OCI-LY7 (cell line): Measurements from ENCODE around the gene PPP4C. TPM values are rescaled to one million over a fixed set of nuclear protein-coding genes. Genes with fewer than 3 reads are reported as not detected.
A peak's percentile ranks its signal among the peaks of the same experiment; 100 is the strongest.

Experiments
- BruUV-seq: library from RNA; stranded (reverse); fragments of 400-500 nt; replicated peaks from 2 replicates; lab custom pipeline; 2021; lab: Mats Ljungman, UMichigan
- CTCF ChIA-PET: fragments of 300-600 bp; sonication (Branson Sonifier 250); formaldehyde crosslinking; loops from one replicate; lab custom pipeline; 2022; ENCODE audit warnings: antibody characterized with exemption; ENCODE audit not compliant: unreplicated experiment; lab: Charles Lee
- POLR2A ChIA-PET: fragments of 300-600 bp; sonication (Branson Sonifier 250); formaldehyde crosslinking; loops from one replicate; lab custom pipeline; 2022; ENCODE audit warnings: antibody characterized with exemption; lab: Charles Lee
- DNase-seq: peaks from one replicate; pipeline ENCODE4 v3.0.0-alpha.2; 2015; ENCODE audit warnings: low spot score
- H2AFZ ChIP-seq: fragments of 200-600 bp; sonication (generic), shearing (Covaris generic); 2 replicates; pipeline ENCODE4 v1.6.1; 2014; ENCODE audit warnings: mild to moderate bottlenecking, antibody characterized with exemption, low read length, moderate library complexity
- H3K27ac ChIP-seq: fragments of 200-600 bp; sonication (generic); 2 replicates; pipeline ENCODE4 v1.5.1; 2014; ENCODE audit warnings: mixed run types, low read depth, mild to moderate bottlenecking, moderate library complexity, low read length, inconsistent platforms; ENCODE audit not compliant: poor library complexity, severe bottlenecking
- H3K36me3 ChIP-seq: fragments of 200-600 bp; sonication (generic); 2 replicates; pipeline ENCODE4 v1.6.1; 2014; ENCODE audit warnings: mild to moderate bottlenecking, antibody characterized with exemption, low read length, moderate library complexity, mixed read lengths; ENCODE audit not compliant: insufficient read depth
- H3K4me1 ChIP-seq: fragments of 200-600 bp; sonication (generic); 2 replicates; pipeline ENCODE4 v1.5.1; 2014; ENCODE audit warnings: mild to moderate bottlenecking, low read length; ENCODE audit not compliant: insufficient read depth, poor library complexity, severe bottlenecking
- H3K4me2 ChIP-seq: fragments of 200-600 bp; sonication (generic); 2 replicates; pipeline ENCODE4 v1.6.1; 2014; ENCODE audit warnings: mild to moderate bottlenecking, low read length
- H3K4me3 ChIP-seq: fragments of 200-600 bp; sonication (generic); 2 replicates; pipeline ENCODE4 v1.5.1; 2014; ENCODE audit warnings: mild to moderate bottlenecking, low read depth, low read length; ENCODE audit not compliant: poor library complexity, severe bottlenecking
- H3K79me2 ChIP-seq: fragments of 200-600 bp; sonication (generic); 2 replicates; pipeline ENCODE4 v1.6.1; 2016; ENCODE audit warnings: low read depth, mild to moderate bottlenecking, low read length, moderate library complexity, mixed read lengths; ENCODE audit not compliant: insufficient read depth
- H3K9me2 ChIP-seq: fragments of 200-600 bp; sonication (generic); 2 replicates; pipeline ENCODE4 v1.6.1; 2016; ENCODE audit warnings: mild to moderate bottlenecking, low read length, mixed read lengths; ENCODE audit not compliant: insufficient read depth
- H3K9me3 ChIP-seq: fragments of 200-600 bp; sonication (generic); 2 replicates; pipeline ENCODE4 v1.6.1; 2014; ENCODE audit warnings: mild to moderate bottlenecking, mixed run types, low read length, mixed read lengths
- H4K20me1 ChIP-seq: fragments of 200-600 bp; sonication (generic); 2 replicates; pipeline ENCODE4 v1.6.1; 2014; ENCODE audit warnings: mild to moderate bottlenecking, antibody characterized with exemption, low read length, moderate library complexity, mixed read lengths; ENCODE audit not compliant: insufficient read depth
- CTCF ChIP-seq: fragments of 200-600 bp; sonication (generic); conservative IDR thresholded peaks from 2 replicates; pipeline ENCODE4 v1.5.1; 2014; ENCODE audit warnings: mild to moderate bottlenecking, antibody characterized with exemption, low read length, moderate library complexity, mixed read lengths
- EZH2phosphoT487 ChIP-seq: fragments of 200-600 bp; sonication (generic); IDR thresholded peaks from 2 replicates; pipeline ENCODE4 v1.6.1; 2018; ENCODE audit warnings: low read depth, borderline replicate concordance, mild to moderate bottlenecking, mixed run types, antibody characterized with exemption, low read length, moderate library complexity, mixed read lengths
- intact Hi-C: fragments of 100-400 bp; cut with micrococcal nuclease; formaldehyde crosslinking; loops from one replicate; pipeline ENCODE4 v1.10.0; 2022; ENCODE audit not compliant: unreplicated experiment
- total RNA-seq, 2 experiments: library from RNA; depleted of rRNA in 1 of 2; stranded (reverse); fragments of >200 nt in 1 of 2; shearing (Covaris generic) in 1 of 2; gene quantifications; 2 replicates each; pipeline ENCODE4 v1.2.3, GENCODE V29; 2014 to 2022

The PPP4C gene
- total RNA-seq, 2 experiments from 2014 or later, result 124 to 144 TPM

GRCh38 chr16:30078744-30079143 is 3.0 kb downstream of the PPP4C start:
- H3K79me2 ChIP-seq, result peaks cover 37% of the 10 kb centered on the region
- no peak overlapping the region for H2AFZ ChIP-seq
- no peak overlapping the region for H3K4me2 ChIP-seq
- no peak overlapping the region for H3K4me3 ChIP-seq
- POLR2A ChIA-PET, result interaction anchor here (0.6 kb wide), 1 partner anchor 426 kb away, joined by 5 read pairs; no protein-coding TSS in a partner anchor
- BruUV-seq, result no TSS peak
- DNase-seq, result no peak
- H3K36me3 ChIP-seq, result peaks cover 77% of the 10 kb centered on the region
- H3K9me2 ChIP-seq, result no peaks in the 10 kb centered on the region
- H3K27ac ChIP-seq, result no peak overlapping the region
- H3K9me3 ChIP-seq, result no peaks in the 10 kb centered on the region
- TF ChIP-seq CTCF, result no peak
- no peak for TF ChIP-seq EZH2phosphoT487
- peaks cover 5% of the 10 kb centered on the region for H4K20me1 ChIP-seq
- CTCF ChIA-PET, result interaction anchor here (0.9 kb wide), 1 partner anchor 17 kb away, joined by 3 read pairs; no protein-coding TSS in a partner anchor
- intact Hi-C loops, result no loop called here
- peaks cover 26% of the 10 kb centered on the region for H3K4me1 ChIP-seq

GRCh38 chr16:30079480-30079879 is 3.7 kb downstream of the PPP4C start:
- DNase-seq, result no peak
- peaks cover 5% of the 10 kb centered on the region for H4K20me1 ChIP-seq
- H3K4me2 ChIP-seq, result no peak overlapping the region
- H3K4me3 ChIP-seq, result no peak overlapping the region
- POLR2A ChIA-PET, result interaction anchor here (0.6 kb wide), 1 partner anchor 271 kb away, joined by 4 read pairs; no protein-coding TSS in a partner anchor
- H3K27ac ChIP-seq, result no peak overlapping the region
- TF ChIP-seq EZH2phosphoT487 (no peak), CTCF (no peak)
- CTCF ChIA-PET, result interaction anchor here (0.6 kb wide), 1 partner anchor 264 kb away, joined by 3 read pairs; the partner anchor contains the start of gene PAGR1
- no peaks in the 10 kb centered on the region for H3K9me2 ChIP-seq
- peaks cover 82% of the 10 kb centered on the region for H3K36me3 ChIP-seq
- peaks cover 25% of the 10 kb centered on the region for H3K4me1 ChIP-seq
- no TSS peak for BruUV-seq
- intact Hi-C loops, result no loop called here
- H3K79me2 ChIP-seq, result peaks cover 37% of the 10 kb centered on the region
- H3K9me3 ChIP-seq, result no peaks in the 10 kb centered on the region
- no peak overlapping the region for H2AFZ ChIP-seq

- Histone ChIP-seq H3K79me2 (peaks cover 20% of the 10 kb centered on the region; the same call in 1 of the 2 replicates), H3K4me2 (no peak overlapping the region), H3K36me3 (peaks cover 94% of the 10 kb centered on the region), H3K4me3 (no peak overlapping the region), H3K27ac (no peak overlapping the region), H4K20me1 (no peaks in the 10 kb centered on the region), H3K4me1 (peaks cover 4% of the 10 kb centered on the region), H3K9me3 (no peaks in the 10 kb centered on the region), H3K9me2 (no peaks in the 10 kb centered on the region), H2AFZ (no peak overlapping the region)
- intact Hi-C loops, result no loop called here
- ChIA-PET CTCF (no interaction called here), POLR2A (interaction anchor here (0.6 kb wide), 1 partner anchor 9 kb away, joined by 5 read pairs; the partner anchor contains the start of gene TBX6)
- peak; percentile 55 for TF ChIP-seq CTCF
- TF ChIP-seq EZH2phosphoT487, result no peak
- DNase-seq, result no peak
- no TSS peak for BruUV-seq
Observed at GRCh38 chr16:30082545-30083090, 6.8 kb downstream of the PPP4C start.
